ENCODE results near the gene SLC13A3.

Gene SLC13A3

GRCh38 chr20:46546298-46546697, 105.0 kb downstream of the SLC13A3 start:
- no peak overlapping the region for H3K27ac ChIP-seq
- no peak for DNase-seq (ENCODE audit: low read depth, low spot score)

- no peak overlapping the region for H3K27ac ChIP-seq
- DNase-seq (ENCODE audit: low read depth, low spot score): no peak
Observed at GRCh38 chr20:46545827-46546138, 105.5 kb downstream of the SLC13A3 start.

GRCh38 chr20:46545077-46545826, 106.0 kb downstream of the SLC13A3 start:
- DNase-seq (ENCODE audit: low read depth, low spot score): no peak
- H3K27ac ChIP-seq: no peak overlapping the region

DNA sequence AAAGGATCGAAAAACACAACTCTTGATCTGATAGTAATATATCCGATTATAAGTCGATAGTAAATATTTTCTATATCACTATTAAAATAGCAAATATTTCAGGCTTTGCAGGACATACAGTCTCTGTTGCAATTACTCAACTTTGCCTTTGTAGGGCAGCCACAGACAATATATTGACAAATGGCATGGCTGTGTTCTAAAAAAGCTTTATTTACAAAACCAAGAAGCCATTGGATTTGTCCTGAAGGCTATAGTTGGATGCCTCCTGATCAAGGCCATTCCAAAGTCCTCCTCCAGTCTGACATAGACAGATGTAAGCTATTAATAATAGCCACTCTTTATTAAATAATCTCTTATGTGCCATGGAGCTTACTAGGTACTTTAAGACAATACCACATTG, 106.7 kb downstream of the SLC13A3 start:
- no peak overlapping the region for H3K27ac ChIP-seq
- no peak for DNase-seq (ENCODE audit: low read depth, low spot score)

DNA sequence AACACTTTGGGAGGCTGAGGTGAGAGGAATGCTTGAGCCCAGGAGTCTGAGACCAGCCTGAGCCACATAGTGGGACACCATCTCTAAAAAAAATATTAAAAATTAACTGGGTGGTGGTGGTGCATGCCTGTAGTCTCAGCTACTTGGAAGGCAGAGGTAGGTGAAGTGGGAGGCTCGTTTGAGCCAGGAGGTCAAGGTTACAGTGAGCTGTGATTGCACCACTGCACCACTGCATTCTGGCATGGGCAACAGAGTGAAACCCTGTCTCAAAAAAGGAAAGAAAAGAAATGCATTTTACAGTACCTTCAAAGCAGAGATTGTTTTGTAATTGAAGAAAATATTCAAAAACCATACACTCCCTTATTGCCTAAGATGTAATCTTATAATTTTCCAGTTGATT, 107.3 kb downstream of the SLC13A3 start:
- DNase-seq (ENCODE audit: low read depth, low spot score): no peak
- H3K27ac ChIP-seq: no peak overlapping the region

DNA sequence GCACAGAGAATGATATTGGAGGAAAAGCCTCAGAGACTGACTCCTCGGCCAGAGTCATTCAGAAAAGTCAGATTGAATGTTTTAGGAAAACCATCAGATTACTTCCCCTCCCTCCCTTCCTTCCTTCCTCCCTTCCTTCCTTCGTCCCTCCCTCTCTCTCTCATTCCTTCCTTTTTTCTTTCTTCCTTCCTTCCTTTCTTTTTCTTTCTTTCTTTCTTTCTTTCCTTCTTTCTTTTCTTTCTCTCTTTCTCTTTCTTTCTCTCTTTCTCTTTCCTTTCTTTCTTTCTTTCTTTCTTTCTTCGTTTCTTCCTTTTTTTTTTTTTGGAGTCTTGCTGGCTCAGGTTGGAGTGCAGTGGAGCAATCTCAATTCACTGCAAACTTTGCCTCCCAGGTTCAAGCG, 108.2 kb downstream of the SLC13A3 start:
- H3K27ac ChIP-seq: no peak overlapping the region
- DNase-seq (ENCODE audit: low read depth, low spot score): no peak

GRCh38 chr20:46541229-46541935, 109.9 kb downstream of the SLC13A3 start:
- no peak for DNase-seq (ENCODE audit: low read depth, low spot score)
- no peak overlapping the region for H3K27ac ChIP-seq

DNA sequence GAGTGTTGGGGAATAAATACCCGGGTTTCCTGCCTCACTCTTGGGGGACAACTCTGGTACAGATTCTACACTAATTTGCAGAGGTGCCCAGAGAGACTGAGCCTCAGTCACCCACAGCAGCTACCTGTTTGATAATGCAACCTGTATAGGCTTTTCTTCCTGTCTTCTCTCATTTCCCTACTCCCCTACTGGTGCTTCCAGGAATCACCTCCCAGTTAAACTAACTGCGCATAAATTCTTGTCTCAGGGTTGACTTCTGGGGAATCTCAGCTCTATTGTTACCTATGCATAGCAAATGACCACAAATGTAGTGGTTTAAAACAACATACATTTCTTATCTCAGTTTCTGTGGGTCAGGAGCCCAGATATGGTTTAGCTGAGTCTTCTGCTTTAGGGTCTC, 112.1 kb downstream of the SLC13A3 start:
- DNase-seq (ENCODE audit: low read depth, low spot score): no peak
- H3K27ac ChIP-seq: no peak overlapping the region

GRCh38 chr20:46530640-46531039, 120.6 kb downstream of the SLC13A3 start:
- DNase-seq (ENCODE audit: low read depth, low spot score): no peak
- H3K27ac ChIP-seq: no peak overlapping the region

GRCh38 chr20:46523696-46524328, 127.4 kb downstream of the SLC13A3 start:
- DNase-seq (ENCODE audit: low read depth, low spot score): no peak
- H3K27ac ChIP-seq: no peak overlapping the region

DNA sequence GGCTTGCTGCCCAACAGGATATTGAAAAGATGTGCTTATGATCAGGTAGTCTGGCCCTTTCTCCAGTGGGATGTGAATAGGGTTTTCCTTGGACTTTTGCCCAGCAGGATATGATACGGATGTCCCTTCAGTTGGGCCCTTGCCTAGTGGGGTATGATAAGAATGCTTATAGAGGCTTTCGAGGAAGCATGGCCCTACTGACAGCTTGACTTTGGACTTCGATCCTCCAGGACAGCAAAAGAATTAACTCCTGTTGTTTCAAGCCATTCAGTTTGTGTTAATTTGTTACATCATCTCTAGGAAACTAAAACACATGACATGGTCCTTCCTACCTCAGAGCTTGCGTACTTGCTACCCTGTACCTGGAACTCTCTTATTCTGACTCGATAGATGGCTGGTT, 128.2 kb downstream of the SLC13A3 start:
- DNase-seq (ENCODE audit: low read depth, low spot score): no peak
- H3K27ac ChIP-seq: no peak overlapping the region

- H3K27ac ChIP-seq: no peak overlapping the region
- peak; percentile 18 for DNase-seq (ENCODE audit: low read depth, low spot score)
Observed at GRCh38 chr20:46520976-46521579, 130.2 kb downstream of the SLC13A3 start.

DNA sequence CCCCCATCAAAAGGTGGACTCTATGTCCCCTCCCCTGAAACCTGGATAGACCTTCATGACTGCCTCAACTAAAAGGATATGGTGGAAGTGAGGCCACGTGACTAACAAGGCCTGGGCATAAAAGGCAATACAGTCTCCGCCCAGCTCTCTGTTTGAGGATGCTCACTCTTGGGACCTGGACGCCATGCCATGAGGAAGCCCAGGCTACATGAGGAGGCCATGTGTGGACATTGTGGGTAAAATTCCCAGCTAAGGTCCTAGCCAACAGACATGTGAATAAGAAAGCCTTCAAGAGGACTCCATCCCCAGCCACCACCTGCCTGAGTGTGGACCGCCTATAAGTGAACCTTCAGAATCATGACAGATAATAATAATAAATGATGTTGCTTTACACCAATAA, 130.7 kb downstream of the SLC13A3 start:
- no peak for DNase-seq (ENCODE audit: low read depth, low spot score)
- H3K27ac ChIP-seq: no peak overlapping the region

DNA sequence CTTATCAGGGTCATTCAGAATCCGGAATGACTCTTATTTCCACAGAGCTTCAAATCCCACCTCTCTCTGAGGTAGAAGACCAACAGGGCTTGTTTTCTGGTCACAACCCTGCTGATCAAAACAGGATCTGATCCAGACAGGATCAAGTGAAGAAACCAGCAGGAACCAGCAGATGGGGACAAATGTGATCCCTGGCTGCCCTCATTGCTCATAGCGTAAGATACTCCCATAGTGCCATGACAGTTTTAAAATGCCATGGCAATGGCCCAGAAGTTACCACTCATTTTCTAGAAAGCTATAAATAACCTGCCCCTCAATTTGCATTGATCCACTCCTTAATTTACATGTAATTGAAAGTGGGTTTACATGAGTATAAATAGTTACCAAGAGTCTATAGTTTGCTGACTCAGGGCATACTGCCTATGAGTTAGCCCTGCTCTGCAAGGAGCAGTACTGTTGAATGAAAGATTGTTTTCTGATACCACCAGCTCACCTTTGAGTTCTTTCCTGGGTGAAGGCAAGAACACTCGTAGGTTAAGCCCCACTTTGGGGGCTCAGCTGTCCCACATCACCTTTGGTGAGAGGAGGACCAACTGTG, 131.7 kb downstream of the SLC13A3 start:
- DNase-seq (ENCODE audit: low read depth, low spot score): no peak
- H3K27ac ChIP-seq: no peak overlapping the region

DNA sequence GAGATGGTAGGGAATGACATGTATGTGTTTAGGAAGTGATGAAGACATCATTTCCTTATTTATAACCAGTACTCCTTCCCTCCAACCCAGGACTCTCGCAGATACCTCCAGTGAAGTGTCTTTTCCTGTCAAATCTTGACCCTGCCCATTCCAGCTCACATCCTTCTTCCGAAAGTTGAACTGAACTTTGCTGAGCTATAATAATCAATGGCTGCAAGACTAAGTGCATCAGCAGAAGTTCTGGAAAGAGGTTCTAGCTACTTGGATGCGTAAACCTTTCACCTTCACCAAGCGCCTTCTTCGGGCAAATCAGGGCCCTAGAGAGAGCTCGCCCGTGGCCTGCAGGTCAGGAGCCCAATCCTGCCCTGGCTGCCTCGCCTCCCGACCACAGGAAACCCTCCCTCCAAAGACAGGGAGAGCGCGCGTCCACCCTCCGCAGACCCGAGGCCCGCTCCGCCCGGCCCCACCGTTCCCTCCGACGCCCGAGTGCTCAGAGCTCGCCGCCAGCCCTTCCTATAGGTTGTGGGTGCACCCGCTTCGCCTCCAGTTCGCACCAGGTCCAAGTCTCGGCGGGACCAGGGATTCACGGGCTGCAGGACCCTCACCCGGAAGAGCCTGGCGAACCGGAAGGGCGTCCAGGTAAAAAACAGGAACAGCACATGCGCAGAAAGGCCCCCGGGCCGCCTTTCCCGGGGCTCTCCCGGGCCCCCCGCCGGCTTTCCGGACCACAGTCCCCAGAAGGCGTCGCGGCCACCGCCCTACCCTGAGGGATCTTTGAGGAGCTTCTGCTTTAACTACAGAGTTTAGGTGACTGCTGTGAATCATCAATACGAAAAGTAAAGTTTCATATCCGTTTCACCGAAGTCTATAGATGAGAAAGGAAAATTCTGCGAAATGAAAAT, 138.1 kb downstream of the SLC13A3 start, which contains the start of gene ZNF334:
Gene ZNF334, minus strand, starts transcription at position 617 of the 902 bp plus-strand sequence. CDS start 1,457 bp downstream, outside the sequence.
- no peak for DNase-seq (ENCODE audit: low read depth, low spot score)
- H3K27ac ChIP-seq: peak within 1 kb of the TSS; percentile 67

- H3K27ac ChIP-seq: no peak overlapping the region
- DNase-seq (ENCODE audit: low read depth, low spot score): no peak
Observed at GRCh38 chr20:46509523-46509922, 141.7 kb downstream of the SLC13A3 start.

All from epithelial cell of prostate (primary cell).